ENCODE results near the gene LRMDA. TPM values are rescaled to one million over a fixed set of nuclear protein-coding genes. Genes with fewer than 3 reads are reported as not detected.
"Not testable (repeated sequence)": the region's sequence is repeated elsewhere in the genome, so short reads cannot be mapped to it uniquely, and the experiment has no call there.

The LRMDA gene
- total RNA-seq, 1 donor from 2014 or later, result 5.2 TPM

GRCh38 chr10:75620356-75620755 lies 188.9 kb downstream of the LRMDA start:
- Histone ChIP-seq H3K9me3 (ENCODE audit: low read depth) (no peaks in the 10 kb centered on the region), H3K9ac (no peak overlapping the region), H3K36me3 (no peaks in the 10 kb centered on the region), H3K4me1 (peaks cover 14% of the 10 kb centered on the region), H4K20me1 (ENCODE audit: low read depth) (no peaks in the 10 kb centered on the region), H3K4me3 (no peak overlapping the region), H3K27ac (no peak overlapping the region), H3K79me2 (ENCODE audit: low read depth) (no peaks in the 10 kb centered on the region), H3K4me2 (no peak overlapping the region), H2AFZ (replicated peaks) (no peak overlapping the region), H3K27me3 (no peaks in the 10 kb centered on the region), H3F3A (ENCODE audit: low read depth) (peaks cover 6% of the 10 kb centered on the region)
- Mint-ChIP-seq H3K4me3 (no peak overlapping the region), H3K27me3 (ENCODE audit: insufficient read depth, low read depth) (peaks cover 6% of the 10 kb centered on the region), H3K36me3 (no peaks in the 10 kb centered on the region), H3K9me3 (no peaks in the 10 kb centered on the region), H3K4me1 (peaks cover 11% of the 10 kb centered on the region), H3K27ac (no peak overlapping the region)
- TF ChIP-seq EZH2 (IDR thresholded peaks at IDR 0.05), result no peak
- TF ChIP-seq, protein P1, sequence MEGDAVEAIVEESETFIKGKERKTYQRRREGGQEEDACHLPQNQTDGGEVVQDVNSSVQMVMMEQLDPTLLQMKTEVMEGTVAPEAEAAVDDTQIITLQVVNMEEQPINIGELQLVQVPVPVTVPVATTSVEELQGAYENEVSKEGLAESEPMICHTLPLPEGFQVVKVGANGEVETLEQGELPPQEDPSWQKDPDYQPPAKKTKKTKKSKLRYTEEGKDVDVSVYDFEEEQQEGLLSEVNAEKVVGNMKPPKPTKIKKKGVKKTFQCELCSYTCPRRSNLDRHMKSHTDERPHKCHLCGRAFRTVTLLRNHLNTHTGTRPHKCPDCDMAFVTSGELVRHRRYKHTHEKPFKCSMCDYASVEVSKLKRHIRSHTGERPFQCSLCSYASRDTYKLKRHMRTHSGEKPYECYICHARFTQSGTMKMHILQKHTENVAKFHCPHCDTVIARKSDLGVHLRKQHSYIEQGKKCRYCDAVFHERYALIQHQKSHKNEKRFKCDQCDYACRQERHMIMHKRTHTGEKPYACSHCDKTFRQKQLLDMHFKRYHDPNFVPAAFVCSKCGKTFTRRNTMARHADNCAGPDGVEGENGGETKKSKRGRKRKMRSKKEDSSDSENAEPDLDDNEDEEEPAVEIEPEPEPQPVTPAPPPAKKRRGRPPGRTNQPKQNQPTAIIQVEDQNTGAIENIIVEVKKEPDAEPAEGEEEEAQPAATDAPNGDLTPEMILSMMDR (IDR thresholded peaks at IDR 0.05), result no peak
- TF ChIP-seq EZH2phosphoT487 (IDR thresholded peaks at IDR 0.05), result no peak
- no peak for DNase-seq (ENCODE audit: low spot score)

DNA sequence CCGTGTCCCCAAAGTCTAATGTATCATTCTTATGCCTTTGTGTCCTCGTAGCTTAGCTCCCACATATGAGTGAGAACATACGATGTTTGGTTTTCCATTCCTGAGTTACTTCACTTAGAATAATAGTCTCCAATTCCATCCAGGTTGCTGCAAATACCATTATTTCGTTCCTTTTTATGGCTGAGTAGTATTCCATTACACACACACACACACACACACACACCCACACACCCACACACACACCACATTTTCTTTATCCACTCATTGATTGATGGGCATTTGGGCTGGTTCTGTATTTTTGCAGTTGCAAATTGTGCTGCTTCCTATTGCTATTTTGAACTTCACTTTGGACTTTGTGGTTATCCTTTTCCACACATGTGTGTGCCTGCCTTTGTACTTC lies 189.6 kb downstream of the LRMDA start:
- H4K20me1 ChIP-seq (ENCODE audit: low read depth); H3K4me3 ChIP-seq; H3K36me3 ChIP-seq; H3K27ac Mint-ChIP-seq; H3K4me3 Mint-ChIP-seq; H3K9ac ChIP-seq; H3K27me3 ChIP-seq; H3K4me2 ChIP-seq; DNase-seq (ENCODE audit: low spot score); H3K27me3 Mint-ChIP-seq (ENCODE audit: insufficient read depth, low read depth); H3K9me3 ChIP-seq (ENCODE audit: low read depth); H3K79me2 ChIP-seq (ENCODE audit: low read depth); H3K27ac ChIP-seq; H3K36me3 Mint-ChIP-seq; H3F3A ChIP-seq (ENCODE audit: low read depth); H3K9me3 Mint-ChIP-seq; H2AFZ ChIP-seq (replicated peaks): not testable (repeated sequence)
- H3K4me1 Mint-ChIP-seq, result peaks cover 11% of the 10 kb centered on the region
- peaks cover 14% of the 10 kb centered on the region for H3K4me1 ChIP-seq

DNA sequence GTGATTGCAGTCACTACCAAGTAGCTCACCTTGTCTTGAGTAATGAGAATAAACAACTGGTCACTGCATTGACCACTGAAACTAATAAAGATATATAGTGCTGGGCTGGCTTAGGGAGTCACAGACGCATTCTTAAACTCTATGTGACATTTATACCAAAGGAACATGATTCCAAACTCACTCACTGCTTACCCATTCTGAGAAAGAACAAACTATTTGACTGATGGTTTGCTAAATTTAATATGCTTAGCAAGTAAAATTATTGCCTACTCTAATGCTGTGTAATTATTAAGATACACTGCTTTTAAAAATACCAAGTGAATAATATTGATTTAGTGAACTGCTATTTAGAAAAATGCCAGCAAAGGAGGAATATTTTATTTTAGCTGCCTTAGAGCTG lies 191.1 kb downstream of the LRMDA start:
- no peaks in the 10 kb centered on the region for H3K36me3 Mint-ChIP-seq
- Histone ChIP-seq H3K79me2 (ENCODE audit: low read depth) (no peaks in the 10 kb centered on the region), H2AFZ (replicated peaks) (no peak overlapping the region), H3K9me3 (ENCODE audit: low read depth) (no peaks in the 10 kb centered on the region), H3F3A (ENCODE audit: low read depth) (peaks cover 6% of the 10 kb centered on the region), H3K36me3 (no peaks in the 10 kb centered on the region), H4K20me1 (ENCODE audit: low read depth) (no peaks in the 10 kb centered on the region), H3K9ac (no peak overlapping the region), H3K27me3 (no peaks in the 10 kb centered on the region), H3K4me1 (peaks cover 14% of the 10 kb centered on the region), H3K4me2 (no peak overlapping the region), H3K4me3 (no peak overlapping the region), H3K27ac (no peak overlapping the region)
- DNase-seq (ENCODE audit: low spot score), result no peak
- no peak for TF ChIP-seq EZH2 (IDR thresholded peaks at IDR 0.05)
- no peak for TF ChIP-seq EZH2phosphoT487 (IDR thresholded peaks at IDR 0.05)
- TF ChIP-seq, protein P1 (IDR thresholded peaks at IDR 0.05), result no peak
- no peaks in the 10 kb centered on the region for H3K9me3 Mint-ChIP-seq
- no peak overlapping the region for H3K4me3 Mint-ChIP-seq
- no peak overlapping the region for H3K27ac Mint-ChIP-seq
- H3K27me3 Mint-ChIP-seq (ENCODE audit: insufficient read depth, low read depth), result peaks cover 4% of the 10 kb centered on the region
- H3K4me1 Mint-ChIP-seq, result peaks cover 11% of the 10 kb centered on the region

DNA sequence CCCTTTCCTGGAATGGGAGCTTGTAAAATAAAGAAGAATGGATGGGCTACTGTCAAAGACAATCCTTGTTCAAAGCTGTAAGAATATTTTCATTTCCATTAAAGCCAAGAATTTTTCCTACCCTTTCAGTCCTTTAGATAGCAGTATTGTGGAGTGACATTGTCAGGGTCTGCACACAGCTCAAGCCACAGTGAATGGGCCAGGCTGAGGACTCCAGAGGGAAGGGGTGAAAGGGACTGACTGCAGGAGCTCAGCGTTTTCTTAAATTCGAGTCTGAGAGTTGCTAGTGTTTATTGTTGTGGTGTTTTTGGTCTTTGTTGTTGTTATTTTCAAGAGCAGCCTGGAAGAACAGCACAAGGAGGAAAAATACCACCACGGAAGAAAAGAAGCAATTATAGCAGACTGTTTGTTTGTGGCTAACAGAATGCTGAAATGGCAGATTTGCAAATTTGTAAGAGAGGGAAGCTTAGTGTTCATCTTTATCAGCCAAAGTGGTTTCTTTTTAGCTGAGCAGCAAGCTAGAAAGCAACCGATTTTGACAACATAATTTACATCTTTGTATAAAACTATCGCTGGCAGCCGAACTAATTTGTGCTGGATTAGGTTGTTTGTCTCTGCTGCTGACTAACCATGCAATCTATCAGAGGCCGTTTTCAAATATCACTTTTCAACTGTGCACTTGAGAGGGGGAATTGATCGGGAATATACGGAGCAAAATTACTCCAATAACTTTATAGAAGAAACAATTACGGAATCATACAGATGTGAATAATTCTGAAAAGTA lies 192.1 kb downstream of the LRMDA start:
- H3K4me1 Mint-ChIP-seq, result peaks cover 11% of the 10 kb centered on the region
- Histone ChIP-seq H4K20me1 (ENCODE audit: low read depth) (no peaks in the 10 kb centered on the region), H3K36me3 (no peaks in the 10 kb centered on the region), H3F3A (ENCODE audit: low read depth) (peaks cover 6% of the 10 kb centered on the region), H3K4me1 (peaks cover 14% of the 10 kb centered on the region), H2AFZ (replicated peaks) (peak overlapping the region; percentile 74), H3K9me3 (ENCODE audit: low read depth) (no peaks in the 10 kb centered on the region), H3K4me2 (peak overlapping the region; percentile 30), H3K4me3 (no peak overlapping the region), H3K27ac (no peak overlapping the region), H3K79me2 (ENCODE audit: low read depth) (no peaks in the 10 kb centered on the region), H3K9ac (no peak overlapping the region), H3K27me3 (no peaks in the 10 kb centered on the region)
- peaks cover 2% of the 10 kb centered on the region for H3K27me3 Mint-ChIP-seq (ENCODE audit: insufficient read depth, low read depth)
- peak; percentile 61 for DNase-seq (ENCODE audit: low spot score)
- H3K4me3 Mint-ChIP-seq, result no peak overlapping the region
- H3K36me3 Mint-ChIP-seq, result no peaks in the 10 kb centered on the region
- TF ChIP-seq EZH2phosphoT487 (IDR thresholded peaks at IDR 0.05) (no peak), EZH2 (IDR thresholded peaks at IDR 0.05) (no peak)
- TF ChIP-seq, protein P1 (IDR thresholded peaks at IDR 0.05), result no peak
- no peak overlapping the region for H3K27ac Mint-ChIP-seq
- H3K9me3 Mint-ChIP-seq, result no peaks in the 10 kb centered on the region

Measured in neural progenitor cell (in vitro differentiated cells).